Measurements from ENCODE around the gene HMG20A. TPM values are rescaled to one million over a fixed set of nuclear protein-coding genes. Genes with fewer than 3 reads are reported as not detected.

The HMG20A gene
- total RNA-seq, 1 donor from 2014 or later, result 9.7 TPM

- peak; percentile 82 for DNase-seq (ENCODE audit: low read depth)
- H3K27me3 ChIP-seq (ENCODE audit: control insufficient read depth, insufficient read depth, low read length), result no peaks in the 10 kb centered on the region
- FAIRE-seq, result peak; percentile 91
- H3K36me3 ChIP-seq (ENCODE audit: control insufficient read depth, insufficient read depth, low read length), result no peaks in the 10 kb centered on the region
- TF ChIP-seq, protein P1, sequence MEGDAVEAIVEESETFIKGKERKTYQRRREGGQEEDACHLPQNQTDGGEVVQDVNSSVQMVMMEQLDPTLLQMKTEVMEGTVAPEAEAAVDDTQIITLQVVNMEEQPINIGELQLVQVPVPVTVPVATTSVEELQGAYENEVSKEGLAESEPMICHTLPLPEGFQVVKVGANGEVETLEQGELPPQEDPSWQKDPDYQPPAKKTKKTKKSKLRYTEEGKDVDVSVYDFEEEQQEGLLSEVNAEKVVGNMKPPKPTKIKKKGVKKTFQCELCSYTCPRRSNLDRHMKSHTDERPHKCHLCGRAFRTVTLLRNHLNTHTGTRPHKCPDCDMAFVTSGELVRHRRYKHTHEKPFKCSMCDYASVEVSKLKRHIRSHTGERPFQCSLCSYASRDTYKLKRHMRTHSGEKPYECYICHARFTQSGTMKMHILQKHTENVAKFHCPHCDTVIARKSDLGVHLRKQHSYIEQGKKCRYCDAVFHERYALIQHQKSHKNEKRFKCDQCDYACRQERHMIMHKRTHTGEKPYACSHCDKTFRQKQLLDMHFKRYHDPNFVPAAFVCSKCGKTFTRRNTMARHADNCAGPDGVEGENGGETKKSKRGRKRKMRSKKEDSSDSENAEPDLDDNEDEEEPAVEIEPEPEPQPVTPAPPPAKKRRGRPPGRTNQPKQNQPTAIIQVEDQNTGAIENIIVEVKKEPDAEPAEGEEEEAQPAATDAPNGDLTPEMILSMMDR (IDR thresholded peaks at IDR 0.05; ENCODE audit: insufficient read depth, low read length, severe bottlenecking), result no peak
- no peak overlapping the region for H3K4me3 ChIP-seq (ENCODE audit: low read depth, low read length)
Measured at GRCh38 chr15:77505556-77505955, 84.9 kb downstream of the HMG20A start.

DNA sequence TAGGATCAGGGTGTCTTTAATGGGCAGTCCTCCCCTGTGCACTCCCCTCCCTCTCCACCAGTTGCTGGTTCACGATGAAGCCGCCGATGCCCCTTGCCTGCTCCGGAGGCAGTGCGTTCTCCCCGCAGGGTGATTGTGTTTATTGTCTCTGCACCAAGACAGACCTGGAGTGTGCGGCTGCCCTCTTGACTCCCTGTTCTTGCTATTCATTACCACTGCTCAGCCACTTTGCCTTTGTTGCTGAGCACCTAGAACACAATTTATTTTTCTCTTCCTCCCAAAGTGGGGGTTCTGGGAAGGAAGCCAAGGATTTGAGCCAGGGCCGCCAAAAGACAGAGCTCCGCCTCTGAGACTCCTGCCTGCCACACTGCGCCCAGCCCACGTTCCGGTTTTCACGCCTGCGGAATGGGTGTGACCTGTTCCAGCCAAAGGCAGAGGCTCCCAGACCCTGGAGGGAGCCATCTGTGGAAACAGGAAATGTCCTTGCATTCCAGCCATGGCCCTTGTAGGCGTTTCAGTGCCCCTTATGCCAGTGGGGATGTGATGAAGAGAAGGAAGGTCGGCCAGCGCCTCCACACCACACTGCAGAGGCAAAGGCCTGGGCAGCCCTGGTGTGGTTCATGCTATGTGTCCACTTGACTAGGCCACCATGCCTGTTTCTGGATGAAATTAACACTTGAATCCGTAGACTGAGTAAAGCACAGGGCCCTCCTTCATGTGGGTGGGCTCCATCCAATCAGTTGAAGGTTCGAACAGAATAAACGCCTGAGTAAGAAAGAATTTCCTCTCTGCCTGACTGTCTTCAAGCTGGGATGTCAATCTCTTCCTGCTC is 85.8 kb downstream of the HMG20A start:
- FAIRE-seq, result no peak
- Histone ChIP-seq H3K27me3 (ENCODE audit: control insufficient read depth, insufficient read depth, low read length) (no peaks in the 10 kb centered on the region), H3K36me3 (ENCODE audit: control insufficient read depth, insufficient read depth, low read length) (no peaks in the 10 kb centered on the region), H3K4me3 (ENCODE audit: low read depth, low read length) (no peak overlapping the region)
- DNase-seq (ENCODE audit: low read depth), result no peak
- TF ChIP-seq, protein P1 (IDR thresholded peaks at IDR 0.05; ENCODE audit: insufficient read depth, low read length, severe bottlenecking), result no peak

GRCh38 chr15:77507143-77507897 is 86.6 kb downstream of the HMG20A start:
- FAIRE-seq (no peak), DNase-seq (ENCODE audit: low read depth) (peak; percentile 73)

DNA sequence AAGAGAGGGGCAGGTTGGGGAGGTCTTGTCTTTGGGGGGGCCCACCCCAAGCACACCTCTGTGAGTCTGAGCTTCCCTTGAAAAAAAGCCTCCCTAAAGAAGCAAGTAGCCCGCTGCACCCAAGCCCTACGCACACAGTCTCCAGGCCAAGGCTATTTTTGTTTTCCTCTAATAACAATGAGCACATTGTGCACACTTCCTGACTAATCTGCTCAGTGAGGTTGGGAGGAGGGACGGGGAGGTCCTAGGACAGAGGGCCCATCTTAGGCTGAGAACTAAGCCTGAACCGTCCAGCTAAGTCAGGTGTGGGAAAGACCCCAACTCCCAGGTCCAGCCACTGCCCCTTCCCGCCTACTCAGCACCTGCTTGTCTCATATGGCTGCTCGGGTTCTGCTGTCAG is 87.2 kb downstream of the HMG20A start:
- Histone ChIP-seq H3K36me3 (ENCODE audit: control insufficient read depth, insufficient read depth, low read length) (no peaks in the 10 kb centered on the region), H3K4me3 (ENCODE audit: low read depth, low read length) (no peak overlapping the region), H3K27me3 (ENCODE audit: control insufficient read depth, insufficient read depth, low read length) (no peaks in the 10 kb centered on the region)
- DNase-seq (ENCODE audit: low read depth) (peak; percentile 33), FAIRE-seq (no peak)
- TF ChIP-seq, protein P1 (IDR thresholded peaks at IDR 0.05; ENCODE audit: insufficient read depth, low read length, severe bottlenecking), result no peak

More at GRCh38 chr15:77507143-77507897, 86.6 kb downstream of the HMG20A start:
- no peaks in the 10 kb centered on the region for H3K27me3 ChIP-seq (ENCODE audit: control insufficient read depth, insufficient read depth, low read length)
- H3K4me3 ChIP-seq (ENCODE audit: low read depth, low read length), result no peak overlapping the region
- H3K36me3 ChIP-seq (ENCODE audit: control insufficient read depth, insufficient read depth, low read length), result no peaks in the 10 kb centered on the region
- TF ChIP-seq, protein P1 (IDR thresholded peaks at IDR 0.05; ENCODE audit: insufficient read depth, low read length, severe bottlenecking), result no peak

DNA sequence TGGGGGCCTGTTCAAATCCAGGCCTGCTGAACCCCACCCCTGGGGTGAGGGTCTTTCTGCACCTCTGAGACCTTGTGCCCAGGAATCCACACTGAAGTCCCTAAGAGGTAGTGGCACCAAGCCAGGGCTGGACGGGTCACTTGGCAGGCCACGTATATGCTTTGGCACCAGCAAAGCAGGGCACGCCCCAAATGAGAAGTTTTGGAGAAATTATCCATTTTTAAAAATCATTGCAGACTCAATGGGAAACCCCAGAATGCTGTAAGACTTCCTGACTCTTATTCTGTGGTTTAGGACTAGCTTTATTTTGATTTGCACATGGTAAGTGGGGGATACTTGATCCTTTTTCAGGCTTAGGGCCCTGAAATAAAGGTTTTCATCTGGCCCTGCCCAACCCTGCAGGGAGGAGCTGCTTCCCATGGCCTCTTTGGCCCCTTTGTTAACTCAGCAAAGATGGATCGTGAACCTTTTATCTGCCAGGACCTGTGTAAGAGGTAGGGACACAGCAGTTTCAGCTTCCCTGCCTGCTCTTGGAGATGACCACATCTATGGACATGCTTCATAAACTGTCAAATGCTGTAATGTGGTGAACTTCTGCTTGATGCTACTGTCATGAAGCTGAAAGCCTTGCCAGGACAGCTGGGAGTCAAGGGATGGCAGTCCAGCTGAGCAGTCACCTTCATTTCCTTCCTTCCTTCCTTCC is 88.0 kb downstream of the HMG20A start:
- Histone ChIP-seq H3K27me3 (ENCODE audit: control insufficient read depth, insufficient read depth, low read length) (no peaks in the 10 kb centered on the region), H3K36me3 (ENCODE audit: control insufficient read depth, insufficient read depth, low read length) (no peaks in the 10 kb centered on the region), H3K4me3 (ENCODE audit: low read depth, low read length) (no peak overlapping the region)
- DNase-seq (ENCODE audit: low read depth) (no peak), FAIRE-seq (no peak)
- TF ChIP-seq, protein P1 (IDR thresholded peaks at IDR 0.05; ENCODE audit: insufficient read depth, low read length, severe bottlenecking), result no peak
